PFSK-1 (cell line): ENCODE data around the gene UGT2A2.

Experiments
- POLR2AphosphoS5 ChIP-seq: IDR thresholded peaks from 2 replicates; pipeline ENCODE4 v1.6.1; 2012; ENCODE audit warnings: low read depth, mild to moderate bottlenecking, control low read depth, low read length, moderate library complexity
- TAF1 ChIP-seq: IDR thresholded peaks from 2 replicates; pipeline ENCODE4 v1.6.1; 2012; ENCODE audit warnings: low read length, control low read depth, borderline replicate concordance; ENCODE audit not compliant: insufficient read depth
- TF ChIP-seq, protein P1 (sequence below), 2 experiments: IDR thresholded peaks; 2 replicates each; pipeline versions ENCODE4 v1.6.1 to v1.8.0; 2011 to 2012; ENCODE audit warnings: low read depth in 2 of 2, low read length in 2 of 2, control low read depth in 1 of 2, inconsistent platforms in 1 of 2, mild to moderate bottlenecking in 1 of 2, moderate library complexity in 1 of 2; ENCODE audit not compliant: insufficient read depth in 1 of 2

DNA sequence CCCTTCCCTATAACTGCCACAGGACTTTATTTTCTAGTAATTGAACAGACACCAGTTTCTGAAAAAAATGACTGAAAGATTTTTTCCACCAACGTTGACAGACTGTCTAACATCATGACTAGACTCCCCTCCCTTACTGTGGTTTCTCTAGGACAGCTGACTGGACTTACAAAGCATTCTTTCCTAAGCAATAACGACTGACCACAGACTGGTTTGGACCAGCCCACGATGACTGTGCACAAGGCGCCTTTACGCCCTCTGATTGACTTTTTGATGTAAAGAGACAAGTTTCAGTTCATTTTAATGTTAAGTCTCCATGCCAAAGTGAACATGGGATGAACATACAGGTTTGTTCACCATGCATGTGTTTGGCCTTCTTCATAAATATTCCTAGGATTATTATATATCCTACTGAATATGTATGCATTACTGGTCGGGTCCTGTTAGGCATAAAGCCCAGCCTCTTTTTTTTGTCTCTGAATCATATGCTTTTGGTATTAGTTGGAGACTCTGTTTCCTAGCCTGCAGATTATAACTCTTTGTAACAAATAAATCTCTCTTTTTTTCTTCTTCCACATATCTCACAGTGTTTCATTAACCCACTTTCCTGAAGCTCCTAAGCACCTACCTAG, 93.2 kb downstream of the UGT2A2 start:
- TF ChIP-seq, protein P1, sequence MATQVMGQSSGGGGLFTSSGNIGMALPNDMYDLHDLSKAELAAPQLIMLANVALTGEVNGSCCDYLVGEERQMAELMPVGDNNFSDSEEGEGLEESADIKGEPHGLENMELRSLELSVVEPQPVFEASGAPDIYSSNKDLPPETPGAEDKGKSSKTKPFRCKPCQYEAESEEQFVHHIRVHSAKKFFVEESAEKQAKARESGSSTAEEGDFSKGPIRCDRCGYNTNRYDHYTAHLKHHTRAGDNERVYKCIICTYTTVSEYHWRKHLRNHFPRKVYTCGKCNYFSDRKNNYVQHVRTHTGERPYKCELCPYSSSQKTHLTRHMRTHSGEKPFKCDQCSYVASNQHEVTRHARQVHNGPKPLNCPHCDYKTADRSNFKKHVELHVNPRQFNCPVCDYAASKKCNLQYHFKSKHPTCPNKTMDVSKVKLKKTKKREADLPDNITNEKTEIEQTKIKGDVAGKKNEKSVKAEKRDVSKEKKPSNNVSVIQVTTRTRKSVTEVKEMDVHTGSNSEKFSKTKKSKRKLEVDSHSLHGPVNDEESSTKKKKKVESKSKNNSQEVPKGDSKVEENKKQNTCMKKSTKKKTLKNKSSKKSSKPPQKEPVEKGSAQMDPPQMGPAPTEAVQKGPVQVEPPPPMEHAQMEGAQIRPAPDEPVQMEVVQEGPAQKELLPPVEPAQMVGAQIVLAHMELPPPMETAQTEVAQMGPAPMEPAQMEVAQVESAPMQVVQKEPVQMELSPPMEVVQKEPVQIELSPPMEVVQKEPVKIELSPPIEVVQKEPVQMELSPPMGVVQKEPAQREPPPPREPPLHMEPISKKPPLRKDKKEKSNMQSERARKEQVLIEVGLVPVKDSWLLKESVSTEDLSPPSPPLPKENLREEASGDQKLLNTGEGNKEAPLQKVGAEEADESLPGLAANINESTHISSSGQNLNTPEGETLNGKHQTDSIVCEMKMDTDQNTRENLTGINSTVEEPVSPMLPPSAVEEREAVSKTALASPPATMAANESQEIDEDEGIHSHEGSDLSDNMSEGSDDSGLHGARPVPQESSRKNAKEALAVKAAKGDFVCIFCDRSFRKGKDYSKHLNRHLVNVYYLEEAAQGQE (IDR thresholded peaks at IDR 0.05; ENCODE audit: insufficient read depth in 1 of 2, low read depth in 2 of 2, low read length in 2 of 2) = no peak
- TF ChIP-seq POLR2AphosphoS5 = no peak
- TF ChIP-seq TAF1 = no peak
